HG03442 (cell line): ENCODE measurements around the gene SDK1.
"Not testable (repeated sequence)": the region's sequence is repeated elsewhere in the genome, so short reads cannot be mapped to it uniquely, and the experiment has no call there.

Source experiments
- ATAC-seq: cut with Tn5 transposase; IDR thresholded peaks from one replicate; pipeline ENCODE4 v1.9.1; 2021; ENCODE audit warnings: mild to moderate bottlenecking, moderate library complexity; ENCODE audit not compliant: unreplicated experiment

The SDK1 gene

DNA sequence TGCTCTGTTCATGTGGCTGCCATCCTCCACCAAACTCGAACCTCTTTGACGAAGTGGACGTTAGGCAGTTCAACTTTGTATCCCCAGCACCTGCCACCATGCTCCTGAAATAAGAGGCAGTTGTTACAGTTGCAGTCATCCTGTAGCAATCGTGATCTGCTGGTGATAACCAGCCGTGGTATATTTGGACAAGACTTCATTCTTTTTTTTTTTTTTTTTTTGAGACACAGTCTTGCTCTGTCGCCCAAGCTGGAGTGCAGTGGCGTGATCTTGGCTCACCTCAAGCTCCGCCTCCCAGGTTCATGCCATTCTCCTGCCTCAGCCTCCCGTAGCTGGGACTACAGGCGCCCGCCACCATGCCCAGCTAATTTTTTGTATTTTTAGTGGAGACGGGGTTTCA lies 640.7 kb downstream of the SDK1 start:
- ATAC-seq, result not testable (repeated sequence)

DNA sequence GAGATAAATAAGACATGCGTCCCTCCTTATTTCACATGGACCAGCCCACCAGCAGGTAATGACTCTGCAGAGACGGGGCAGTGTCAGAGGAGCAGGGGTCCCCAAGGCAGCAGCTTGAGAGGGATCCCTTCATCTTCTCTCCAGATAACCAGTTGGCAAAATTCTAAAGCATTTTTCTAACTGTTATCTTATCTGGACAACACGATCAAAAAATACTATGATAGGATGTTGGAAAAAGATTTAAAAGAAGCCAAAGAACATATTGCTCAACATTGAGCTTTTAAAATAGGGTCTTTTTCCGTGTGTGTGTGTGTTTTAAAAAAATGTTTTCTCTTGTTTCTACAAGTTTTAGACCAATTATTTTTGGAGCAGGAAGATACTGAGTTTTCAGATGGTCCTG lies 641.2 kb downstream of the SDK1 start:
- ATAC-seq, result no peak

DNA sequence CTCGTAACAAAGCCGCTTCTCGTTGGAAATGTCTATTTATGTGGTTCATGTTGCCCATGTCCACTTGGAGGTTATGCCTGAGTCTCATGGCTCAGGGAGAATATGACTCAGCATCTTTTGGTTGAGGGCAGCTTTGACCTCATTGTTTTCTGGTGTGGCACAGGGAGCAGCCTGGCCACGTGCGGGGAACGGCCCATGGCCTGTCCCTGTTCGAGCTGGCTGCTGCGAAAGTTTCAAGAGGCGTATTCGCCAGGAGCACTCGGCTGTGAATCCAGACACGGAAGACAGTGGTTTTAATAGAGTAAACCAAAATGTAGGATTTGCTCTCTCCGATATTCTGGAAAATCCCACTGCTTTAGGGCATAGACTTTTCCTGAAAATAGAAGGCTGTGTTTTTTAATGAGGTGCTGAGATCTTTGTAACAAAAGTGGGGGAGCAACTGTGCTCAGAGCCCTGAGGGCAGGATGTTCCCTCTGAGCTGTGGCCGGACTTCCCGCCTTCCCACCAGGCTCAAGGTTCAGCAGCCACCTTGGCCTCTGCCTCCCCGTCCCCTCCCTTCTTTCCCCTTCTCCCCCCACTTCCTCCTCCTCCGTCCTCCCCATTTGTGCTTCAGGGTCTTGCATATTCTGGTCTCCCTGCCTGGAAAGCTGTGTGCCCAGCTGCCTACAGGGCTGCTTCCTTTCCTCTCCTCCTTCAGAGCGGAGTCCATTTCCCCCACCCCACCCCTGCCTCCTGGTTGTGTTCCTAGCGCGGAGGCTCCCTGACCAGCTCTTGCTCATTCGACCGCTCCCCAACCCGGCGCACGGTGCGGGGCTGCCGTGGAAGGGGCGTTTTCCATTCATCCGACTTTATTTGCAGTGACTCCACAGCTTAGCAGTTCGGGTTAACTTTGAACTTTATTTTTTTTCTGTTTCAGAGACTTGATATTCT lies 642.0 kb downstream of the SDK1 start:
- ATAC-seq, result no peak

DNA sequence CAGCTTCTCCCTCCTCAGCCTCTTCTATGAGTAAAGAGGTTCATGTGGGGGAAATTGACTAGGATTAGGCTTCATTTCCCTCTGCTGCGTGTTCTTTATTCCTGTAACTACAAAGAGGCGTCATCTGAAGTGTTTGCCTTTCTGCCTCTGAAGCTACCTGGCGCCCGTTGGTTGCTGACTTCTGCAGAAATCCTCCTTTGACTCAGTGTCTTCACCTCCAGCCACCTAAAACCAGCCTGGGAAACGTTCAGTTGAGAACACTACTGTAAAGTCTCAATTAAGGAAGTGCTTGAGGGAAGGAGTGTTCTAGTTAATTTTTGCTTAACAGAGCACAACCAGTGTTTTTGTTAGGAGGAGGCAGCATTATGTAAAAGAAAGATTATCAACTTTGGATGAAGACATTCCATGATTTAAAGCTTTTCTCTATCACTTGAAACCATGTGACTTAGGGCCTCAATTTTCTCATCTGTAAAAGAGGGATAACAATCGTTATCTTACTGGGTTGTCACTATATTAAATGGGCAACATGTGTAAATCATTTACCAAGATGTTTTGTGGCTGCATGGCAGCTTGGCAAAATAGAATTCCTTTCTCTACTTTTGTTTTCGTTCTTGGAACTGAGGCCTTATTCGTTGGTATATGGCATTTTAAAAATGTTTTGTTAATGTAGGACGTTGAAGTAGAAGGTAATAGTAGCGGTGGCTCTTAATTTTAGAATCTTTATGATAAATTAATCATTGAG lies 642.9 kb downstream of the SDK1 start:
- ATAC-seq, result no peak

DNA sequence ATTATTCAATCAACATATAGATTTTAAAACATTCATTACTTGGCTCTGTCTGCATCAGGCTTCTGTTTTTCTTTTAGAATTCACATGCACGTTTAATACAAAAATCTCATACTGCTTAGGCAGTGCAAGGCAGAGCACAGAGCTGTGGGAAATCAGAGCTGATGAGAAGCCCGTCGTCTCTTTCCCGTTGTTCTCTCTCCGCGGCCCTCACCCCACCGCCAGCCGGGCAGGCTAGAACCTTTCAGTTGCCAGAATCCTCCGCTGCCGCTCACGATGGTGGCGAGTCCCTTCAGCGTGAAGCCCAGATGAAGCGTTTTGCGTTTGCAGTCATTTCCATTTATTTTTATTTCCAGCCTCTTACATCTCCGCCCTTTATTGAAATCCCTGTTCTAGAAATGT lies 648.2 kb downstream of the SDK1 start:
- ATAC-seq, result no peak

DNA sequence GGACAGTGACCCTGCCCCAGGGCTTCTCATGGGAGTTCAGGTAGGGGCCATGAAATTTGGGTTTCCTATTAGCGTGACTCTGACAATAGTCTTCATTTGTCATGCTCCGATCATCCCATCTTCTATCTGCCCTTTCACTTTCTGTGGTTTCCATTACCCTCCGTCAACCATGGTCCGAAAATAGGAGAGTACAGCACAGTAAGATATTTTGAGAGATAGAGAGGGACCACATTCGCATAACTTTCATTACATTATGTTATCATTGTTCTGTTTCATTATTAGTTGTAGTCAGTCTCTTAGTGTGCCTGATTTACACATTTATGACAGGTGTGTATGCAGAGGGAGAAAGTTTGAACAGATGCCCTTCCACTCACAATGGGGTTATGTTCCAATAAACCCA lies 649.2 kb downstream of the SDK1 start:
- peak; percentile 82 for ATAC-seq

DNA sequence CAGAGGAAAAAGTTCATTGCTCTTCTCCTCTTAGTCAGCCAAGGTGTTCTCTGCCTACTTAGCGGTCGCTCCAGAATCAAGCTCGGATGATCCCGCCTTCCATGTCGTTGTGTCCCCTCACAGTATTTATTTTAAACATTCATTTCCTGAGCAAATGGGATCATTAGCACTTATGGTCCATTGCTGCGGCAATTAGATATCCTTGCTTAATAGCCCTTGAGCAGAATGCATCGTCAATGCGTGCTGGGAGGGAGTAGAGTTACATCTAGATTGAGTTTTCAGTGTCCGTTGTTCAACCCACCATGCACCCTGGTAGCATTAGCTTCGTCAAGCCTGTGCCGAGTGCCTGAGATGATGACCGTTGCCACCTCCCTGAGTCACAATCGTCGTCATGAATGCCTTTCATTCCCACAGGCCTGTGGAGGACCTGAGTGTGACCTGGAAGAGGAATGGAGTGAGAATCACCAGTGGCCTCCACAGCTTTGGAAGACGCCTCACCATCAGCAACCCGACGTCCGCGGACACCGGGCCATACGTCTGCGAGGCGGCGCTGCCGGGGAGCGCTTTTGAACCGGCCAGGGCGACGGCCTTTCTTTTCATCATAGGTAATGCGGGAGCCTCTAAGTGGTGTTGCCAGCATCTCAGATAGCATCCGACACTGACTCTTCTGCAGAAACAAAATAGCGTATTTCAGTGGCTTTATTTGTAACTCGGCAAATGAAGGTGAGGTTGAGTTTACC lies 650.4 kb downstream of the SDK1 start:
- no peak for ATAC-seq

DNA sequence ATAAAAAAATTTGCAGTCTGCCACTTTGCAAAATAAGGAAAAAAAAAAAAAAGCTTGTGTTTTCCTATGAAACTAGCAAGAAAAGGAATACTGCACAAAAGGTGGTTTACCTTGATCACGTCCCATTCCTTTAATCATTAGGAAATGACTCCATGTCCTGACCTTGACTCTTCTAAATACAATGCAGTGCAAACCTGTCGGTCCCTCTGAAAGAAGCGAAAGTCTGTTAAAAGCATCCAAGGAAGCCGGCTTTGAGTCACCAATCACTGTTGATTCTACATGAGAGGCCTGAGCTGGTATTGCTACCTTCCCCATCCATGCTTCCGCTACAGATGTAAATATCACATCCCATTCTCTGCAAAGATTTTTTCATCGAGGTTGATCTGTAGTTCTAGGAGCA lies 652.1 kb downstream of the SDK1 start:
- no peak for ATAC-seq

DNA sequence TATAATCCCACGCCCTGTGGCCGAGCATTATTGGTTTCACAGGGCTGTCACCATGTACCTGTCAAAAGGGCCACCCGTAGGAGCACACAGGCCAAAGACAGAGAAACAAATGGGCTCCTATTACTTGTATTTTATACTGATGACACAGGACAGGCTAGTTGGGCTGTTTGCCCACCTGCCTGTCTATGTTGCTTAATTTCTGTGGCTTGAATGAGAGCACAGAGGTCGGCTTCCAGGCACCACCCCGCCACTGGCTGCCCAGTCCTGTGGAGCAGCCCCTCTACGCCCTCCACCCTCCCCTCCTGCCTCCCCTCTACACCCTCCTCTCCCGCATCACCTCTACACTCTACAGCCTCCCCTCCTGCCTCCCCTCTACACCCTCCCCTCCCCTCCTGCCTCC lies 652.9 kb downstream of the SDK1 start:
- ATAC-seq, result no peak

DNA sequence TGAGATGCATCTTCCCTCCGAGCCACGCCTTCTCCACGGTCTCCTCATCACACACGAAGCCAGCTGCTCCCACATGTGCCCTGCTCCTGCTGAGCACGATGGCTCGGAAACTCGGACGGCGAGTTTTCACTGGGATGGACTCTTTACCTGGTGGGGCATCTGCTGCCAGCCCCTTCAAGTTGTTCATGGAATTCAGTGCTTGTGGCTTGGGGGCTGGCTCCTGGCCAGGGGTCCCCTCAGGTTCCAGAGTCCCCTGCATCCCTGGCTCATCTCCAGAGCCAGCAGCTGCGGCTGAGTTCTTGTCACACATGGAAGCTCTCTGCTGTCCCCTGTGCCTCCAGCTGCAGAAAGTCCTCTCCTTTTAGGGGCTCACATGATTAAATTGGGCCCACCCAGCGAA lies 654.0 kb downstream of the SDK1 start:
- ATAC-seq, result no peak

DNA sequence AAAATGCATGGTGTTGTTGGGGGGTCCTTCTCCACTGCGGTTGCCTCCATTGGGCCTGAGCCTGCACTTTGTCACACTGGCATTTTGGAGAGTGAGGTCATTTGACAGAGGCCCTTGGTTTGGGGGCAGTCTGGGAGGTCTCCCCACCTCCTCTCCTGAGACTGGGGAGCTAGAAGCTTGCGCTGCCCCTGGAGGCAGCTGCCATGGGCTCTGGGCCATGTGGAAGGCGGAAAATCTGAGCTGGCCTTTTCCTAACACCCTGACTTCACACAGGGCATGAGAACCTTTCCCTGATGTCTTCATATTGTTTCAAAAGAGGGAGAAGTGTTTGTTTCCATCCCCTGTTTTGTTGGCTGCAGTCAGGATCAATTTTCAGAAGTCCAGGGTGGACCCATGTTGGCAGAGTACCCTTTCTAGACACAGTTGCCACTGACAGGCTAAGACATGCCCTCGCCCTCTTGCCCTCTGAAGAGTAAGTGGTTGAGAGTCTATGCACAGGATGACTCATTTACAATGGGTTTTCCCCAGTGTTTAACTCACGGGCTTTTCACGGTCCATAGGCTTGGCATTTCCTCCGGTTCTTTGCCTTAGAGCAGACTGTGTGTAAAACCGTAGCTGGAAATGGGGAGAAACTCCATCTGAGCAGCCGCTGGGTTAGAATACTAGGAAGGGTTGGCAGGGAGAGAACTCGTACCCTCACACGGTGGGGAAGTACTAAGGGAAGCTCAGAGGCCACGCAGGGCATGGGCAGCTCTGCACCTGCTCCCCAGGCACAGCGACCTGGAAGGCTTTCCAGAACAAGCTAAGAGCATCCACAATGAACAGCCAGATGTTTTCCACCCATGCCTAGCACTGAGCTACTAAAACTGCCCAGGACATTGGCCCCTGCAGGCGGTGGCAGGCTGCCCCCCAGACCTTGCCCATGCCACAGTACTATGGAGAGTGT lies 655.0 kb downstream of the SDK1 start:
- ATAC-seq, result peak; percentile 82

DNA sequence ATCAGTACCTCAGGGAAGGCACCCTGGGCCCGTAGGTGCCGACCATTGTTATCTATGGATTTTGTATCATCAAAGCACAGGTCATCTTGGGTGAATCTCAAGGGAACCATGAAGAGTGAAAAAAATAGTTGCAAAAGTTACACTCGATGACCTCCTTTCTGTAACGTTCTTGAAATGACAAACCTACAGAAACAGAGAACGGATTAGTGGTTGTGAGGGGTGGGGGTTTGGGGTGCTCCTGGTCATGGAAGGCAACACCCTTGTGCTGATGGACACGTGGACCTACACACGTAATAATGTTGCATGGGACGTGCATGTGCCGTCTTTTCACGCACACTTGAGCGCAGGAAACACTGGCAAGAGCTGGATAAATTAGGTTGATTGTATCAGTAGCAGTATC lies 655.9 kb downstream of the SDK1 start:
- peak; percentile 52 for ATAC-seq

DNA sequence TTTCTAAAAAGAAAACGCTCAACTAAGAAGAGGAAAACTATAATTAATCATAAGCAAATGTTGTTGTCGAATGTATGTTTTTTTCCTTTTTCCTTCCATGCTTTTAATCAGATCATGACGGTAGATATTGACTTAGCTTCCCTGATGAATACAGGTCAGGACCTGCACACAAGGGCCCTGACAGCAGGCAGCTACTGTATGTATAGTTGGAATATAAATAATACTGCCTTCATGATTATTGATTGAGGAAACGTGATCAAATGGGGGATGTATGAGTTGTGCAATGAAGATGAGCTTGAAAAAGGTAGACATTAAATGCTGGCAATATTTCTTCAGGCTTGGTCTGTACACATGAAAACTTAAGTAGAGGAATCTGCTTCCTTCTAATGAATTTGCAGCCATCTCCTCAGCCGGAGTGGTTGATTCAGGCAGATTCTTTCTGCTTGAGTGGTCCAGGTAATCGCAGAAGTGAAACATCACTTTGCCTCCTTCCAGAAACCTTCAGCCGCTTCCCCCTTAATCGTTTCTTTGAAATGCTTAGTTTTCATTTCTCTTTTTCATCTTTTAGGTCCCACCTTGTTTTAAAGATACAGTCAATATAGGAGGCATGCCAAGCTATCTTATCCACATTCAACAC lies 656.5 kb downstream of the SDK1 start:
- ATAC-seq, result no peak

DNA sequence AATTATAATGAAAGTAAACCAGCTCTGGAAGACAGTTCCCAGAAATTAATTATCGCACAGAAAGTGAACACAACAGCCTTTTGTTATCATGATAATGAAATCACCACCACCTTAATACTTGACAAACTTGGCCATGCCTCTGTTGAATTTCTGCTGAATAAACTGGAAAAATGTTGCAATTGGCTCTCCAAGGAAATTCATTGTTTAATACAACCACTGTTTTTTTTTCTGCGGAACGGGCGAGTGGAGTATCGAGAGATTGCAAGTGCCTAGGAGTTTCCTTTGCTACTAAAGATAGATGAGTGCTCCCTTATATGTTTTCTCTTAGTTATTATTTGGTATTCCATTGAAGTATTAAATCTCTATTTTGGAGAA lies 657.0 kb downstream of the SDK1 start:
- ATAC-seq, result no peak

DNA sequence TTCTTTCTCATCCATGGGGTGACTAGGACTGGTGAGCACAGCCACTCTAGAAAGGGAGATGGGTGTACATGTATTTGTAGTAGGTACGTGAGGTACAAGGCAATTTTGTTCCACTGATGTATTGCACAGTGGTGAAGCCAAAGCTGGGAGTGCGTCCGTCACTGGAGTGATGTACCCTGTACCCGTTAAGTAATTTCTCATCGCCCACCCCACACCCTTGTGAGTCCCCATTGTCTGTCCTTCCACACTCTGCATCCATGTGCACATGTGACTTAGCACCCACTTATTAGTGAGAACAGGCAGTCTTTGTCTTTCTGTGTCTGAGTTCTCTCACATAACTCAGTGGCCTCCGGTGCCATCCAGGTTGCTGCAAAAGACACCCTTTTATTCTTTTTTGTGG lies 658.3 kb downstream of the SDK1 start:
- ATAC-seq, result no peak

DNA sequence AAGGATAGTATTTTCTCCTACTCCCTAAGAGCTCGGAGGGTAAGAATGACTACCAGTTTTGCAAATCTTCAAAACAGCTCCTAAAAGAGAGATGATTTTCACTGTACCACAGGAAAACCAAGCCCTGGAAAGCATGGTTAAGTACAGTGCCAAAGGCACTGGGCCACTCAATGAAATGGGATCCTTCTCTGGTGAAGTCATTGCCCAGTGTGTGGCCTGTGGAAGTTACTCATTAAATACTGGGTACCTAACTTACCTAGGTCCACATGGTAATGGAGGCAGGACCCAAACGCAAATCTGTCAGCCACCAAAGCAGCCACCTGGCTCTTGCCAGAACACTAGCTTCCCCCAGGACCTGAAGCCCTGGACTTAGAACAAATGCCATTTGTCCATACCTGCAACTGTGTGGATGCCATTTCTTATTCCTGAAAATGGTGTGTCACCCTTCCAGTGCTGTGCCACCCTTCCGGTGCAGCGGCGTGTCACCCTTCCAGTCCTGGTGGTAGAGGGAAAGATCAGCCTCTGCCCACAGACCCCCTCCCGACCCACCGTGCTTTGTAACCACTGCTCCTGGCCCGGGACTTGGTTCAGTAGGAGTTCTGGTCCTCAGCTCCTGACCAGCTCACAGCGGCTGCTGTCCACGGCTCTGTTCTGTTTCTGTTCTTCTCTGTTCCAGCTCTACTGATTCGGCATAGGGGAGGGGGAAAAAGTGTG lies 659.2 kb downstream of the SDK1 start:
- no peak for ATAC-seq

DNA sequence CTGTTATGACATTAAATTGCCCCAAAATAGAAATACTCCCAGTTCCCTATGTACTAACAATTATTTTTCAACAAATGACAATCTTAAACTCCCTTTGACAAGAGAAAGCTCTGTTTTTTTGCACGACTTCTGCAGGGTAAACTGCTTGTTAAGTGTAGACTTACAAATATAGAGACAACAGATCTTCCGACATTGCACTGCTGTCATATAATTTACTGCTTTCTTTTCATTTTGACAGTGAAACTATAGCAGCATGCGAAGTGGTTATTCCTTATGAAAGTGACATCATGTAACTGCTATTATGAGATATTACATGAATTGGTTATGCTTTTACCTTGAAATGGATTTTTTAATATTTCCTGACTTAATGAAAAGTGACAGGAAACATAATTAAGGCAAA lies 659.9 kb downstream of the SDK1 start:
- ATAC-seq, result no peak

DNA sequence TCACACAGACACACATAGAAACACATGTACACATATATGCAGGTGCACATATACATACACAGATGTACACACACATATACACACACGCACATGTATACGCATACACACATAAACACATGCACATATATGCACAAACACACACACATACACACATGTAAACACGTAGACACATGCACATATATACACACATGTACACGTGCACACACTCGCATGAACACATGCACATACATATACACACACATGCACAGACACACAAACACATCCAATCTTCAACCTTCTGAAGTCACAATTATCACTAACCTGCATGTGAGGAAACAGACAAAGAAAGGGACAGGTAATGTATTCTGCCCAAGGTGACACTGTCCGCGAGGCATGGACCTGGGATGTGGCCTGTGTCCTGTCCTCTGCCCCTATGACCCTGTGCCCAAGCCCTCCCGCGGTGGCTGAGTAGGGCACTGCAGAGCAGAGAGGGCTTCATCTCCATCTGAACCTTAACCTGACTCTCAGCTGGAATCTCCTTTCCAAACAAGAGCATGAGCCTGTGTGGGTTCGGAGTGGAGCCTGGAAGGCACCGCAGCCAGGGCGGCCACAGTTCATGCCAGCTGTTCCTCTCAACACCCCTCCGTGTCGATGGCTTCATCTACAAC lies 660.9 kb downstream of the SDK1 start:
- no peak for ATAC-seq

DNA sequence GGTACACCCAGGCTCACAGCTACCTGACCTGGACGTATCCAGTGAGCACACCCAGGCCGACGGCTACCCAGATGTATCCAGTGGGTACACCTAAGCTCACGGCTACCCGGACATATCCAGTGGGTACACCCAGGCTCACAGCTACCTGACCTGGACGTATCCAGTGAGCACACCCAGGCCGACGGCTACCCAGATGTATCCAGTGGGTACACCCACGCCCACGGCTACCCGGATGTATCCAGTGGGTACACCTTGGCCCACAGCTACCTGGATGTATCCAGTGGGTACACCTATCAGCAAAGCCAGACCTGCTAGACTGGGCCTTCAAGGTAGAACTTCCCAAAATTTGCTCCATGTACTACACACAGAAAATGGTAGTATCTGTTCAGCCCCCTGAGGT lies 662.7 kb downstream of the SDK1 start:
- not testable (repeated sequence) for ATAC-seq
